ENCODE measurements around the gene PCYOX1L.

Gene PCYOX1L

GRCh38 chr5:149374801-149375200, 17.0 kb downstream of the PCYOX1L start:
- no peak for TF ChIP-seq EZH2 (IDR thresholded peaks at IDR 0.05; ENCODE audit: borderline replicate concordance, low read length)
- TF ChIP-seq CTCF (IDR thresholded peaks at IDR 0.05; ENCODE audit: low read length) = no peak
- Histone ChIP-seq H4K20me1 (ENCODE audit: insufficient read depth, low read length) (no peaks in the 10 kb centered on the region), H3K4me2 (ENCODE audit: low read length) (no peak overlapping the region)

GRCh38 chr5:149375434-149375833, 17.6 kb downstream of the PCYOX1L start:
- H3F3A ChIP-seq (ENCODE audit: insufficient read depth, low read length) = no peaks in the 10 kb centered on the region
- no peaks in the 10 kb centered on the region for H3K27me3 ChIP-seq (ENCODE audit: insufficient read depth, low read length)
- no peak overlapping the region for H3K4me3 ChIP-seq (ENCODE audit: low read depth, low read length, poor library complexity, severe bottlenecking)
- H3K9me2 ChIP-seq (ENCODE audit: low read depth, low read length) = no peaks in the 10 kb centered on the region
- H3K4me2 ChIP-seq (ENCODE audit: low read length) = no peak overlapping the region
- H3K4me1 ChIP-seq (ENCODE audit: insufficient read depth, low read length, severe bottlenecking) = peaks cover 1% of the 10 kb centered on the region
- no peaks in the 10 kb centered on the region for H3K79me2 ChIP-seq (ENCODE audit: insufficient read depth, low read length)
- no peak overlapping the region for H3K27ac ChIP-seq (ENCODE audit: low read depth, low read length, poor library complexity, severe bottlenecking)
- no peaks in the 10 kb centered on the region for H4K20me1 ChIP-seq (ENCODE audit: insufficient read depth, low read length)
- H3K9ac ChIP-seq (ENCODE audit: low read length) = no peak overlapping the region
- TF ChIP-seq CTCF (IDR thresholded peaks at IDR 0.05; ENCODE audit: low read length) (no peak), EZH2 (IDR thresholded peaks at IDR 0.05; ENCODE audit: borderline replicate concordance, low read length) (no peak)
- no peak overlapping the region for H2AFZ ChIP-seq (ENCODE audit: low read length)
- H3K9me3 ChIP-seq (ENCODE audit: low read length) = no peaks in the 10 kb centered on the region
- H3K36me3 ChIP-seq (ENCODE audit: insufficient read depth, low read length) = no peaks in the 10 kb centered on the region

More at GRCh38 chr5:149374801-149375200, 17.0 kb downstream of the PCYOX1L start:
- Histone ChIP-seq H3K79me2 (ENCODE audit: insufficient read depth, low read length) (no peaks in the 10 kb centered on the region), H3K27me3 (ENCODE audit: insufficient read depth, low read length) (no peaks in the 10 kb centered on the region), H2AFZ (ENCODE audit: low read length) (no peak overlapping the region), H3K36me3 (ENCODE audit: insufficient read depth, low read length) (no peaks in the 10 kb centered on the region), H3F3A (ENCODE audit: insufficient read depth, low read length) (no peaks in the 10 kb centered on the region), H3K9ac (ENCODE audit: low read length) (no peak overlapping the region), H3K9me2 (ENCODE audit: low read depth, low read length) (no peaks in the 10 kb centered on the region), H3K27ac (ENCODE audit: low read depth, low read length, poor library complexity, severe bottlenecking) (no peak overlapping the region), H3K4me3 (ENCODE audit: low read depth, low read length, poor library complexity, severe bottlenecking) (no peak overlapping the region), H3K9me3 (ENCODE audit: low read length) (no peaks in the 10 kb centered on the region), H3K4me1 (ENCODE audit: insufficient read depth, low read length, severe bottlenecking) (no peaks in the 10 kb centered on the region)

GRCh38 chr5:149376104-149376503, 18.3 kb downstream of the PCYOX1L start:
- Histone ChIP-seq H3K27ac (ENCODE audit: low read depth, low read length, poor library complexity, severe bottlenecking) (no peak overlapping the region), H3K9me2 (ENCODE audit: low read depth, low read length) (no peaks in the 10 kb centered on the region)
- TF ChIP-seq CTCF (IDR thresholded peaks at IDR 0.05; ENCODE audit: low read length) (no peak), EZH2 (IDR thresholded peaks at IDR 0.05; ENCODE audit: borderline replicate concordance, low read length) (no peak)

More at GRCh38 chr5:149376104-149376503, 18.3 kb downstream of the PCYOX1L start:
- Histone ChIP-seq H2AFZ (ENCODE audit: low read length) (no peak overlapping the region), H4K20me1 (ENCODE audit: insufficient read depth, low read length) (no peaks in the 10 kb centered on the region), H3K79me2 (ENCODE audit: insufficient read depth, low read length) (no peaks in the 10 kb centered on the region), H3K36me3 (ENCODE audit: insufficient read depth, low read length) (no peaks in the 10 kb centered on the region), H3K27me3 (ENCODE audit: insufficient read depth, low read length) (no peaks in the 10 kb centered on the region), H3K9ac (ENCODE audit: low read length) (no peak overlapping the region), H3F3A (ENCODE audit: insufficient read depth, low read length) (no peaks in the 10 kb centered on the region), H3K9me3 (ENCODE audit: low read length) (no peaks in the 10 kb centered on the region), H3K4me1 (ENCODE audit: insufficient read depth, low read length, severe bottlenecking) (peaks cover 8% of the 10 kb centered on the region), H3K4me2 (ENCODE audit: low read length) (no peak overlapping the region), H3K4me3 (ENCODE audit: low read depth, low read length, poor library complexity, severe bottlenecking) (no peak overlapping the region)

Data from OCI-LY1 (cell line).